ENCODE measurements around the gene DEPP1.

The DEPP1 gene

GRCh38 chr10:44930904-44931620 is 47.5 kb downstream of the DEPP1 start:
- DNase-seq: no peak

- DNase-seq: no peak
Observed at GRCh38 chr10:44929356-44930255, 49.0 kb downstream of the DEPP1 start.

DNA sequence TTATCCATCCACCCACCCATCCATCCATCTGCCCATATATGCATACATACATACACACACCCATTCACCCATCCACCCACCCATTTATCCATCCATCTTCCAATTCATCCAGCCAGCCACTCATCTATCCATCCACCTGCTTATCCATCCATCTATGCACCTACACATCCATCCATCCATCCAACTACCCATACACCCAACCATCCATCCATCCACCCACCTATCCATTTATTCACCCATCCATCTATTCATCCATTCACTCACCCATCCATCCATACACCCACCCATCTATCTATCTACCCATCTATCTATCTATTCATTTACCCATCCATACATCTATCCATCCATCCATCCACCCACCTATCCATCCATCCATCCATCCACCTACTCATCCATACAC is 50.1 kb downstream of the DEPP1 start:
- DNase-seq: no peak

DNA sequence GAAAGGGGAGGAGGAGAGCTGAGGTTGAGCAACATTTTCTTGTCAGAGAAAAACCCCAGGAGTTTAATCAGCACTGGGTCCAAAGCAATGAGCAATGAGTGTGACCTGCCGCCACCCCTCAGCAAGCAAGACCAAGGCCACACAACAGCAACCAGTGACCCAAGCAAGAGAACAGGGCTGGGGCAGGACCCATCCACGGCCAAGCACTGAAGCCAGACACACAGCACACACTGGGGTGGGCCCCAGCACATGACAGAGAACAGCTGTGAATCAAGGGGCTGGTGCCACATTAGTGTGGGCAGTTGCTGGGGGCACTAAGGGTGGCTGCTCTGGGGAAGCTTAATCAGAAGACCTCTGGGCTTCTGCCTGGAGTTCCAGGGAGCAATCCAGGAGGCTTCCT is 51.3 kb downstream of the DEPP1 start:
- DNase-seq: no peak

DNA sequence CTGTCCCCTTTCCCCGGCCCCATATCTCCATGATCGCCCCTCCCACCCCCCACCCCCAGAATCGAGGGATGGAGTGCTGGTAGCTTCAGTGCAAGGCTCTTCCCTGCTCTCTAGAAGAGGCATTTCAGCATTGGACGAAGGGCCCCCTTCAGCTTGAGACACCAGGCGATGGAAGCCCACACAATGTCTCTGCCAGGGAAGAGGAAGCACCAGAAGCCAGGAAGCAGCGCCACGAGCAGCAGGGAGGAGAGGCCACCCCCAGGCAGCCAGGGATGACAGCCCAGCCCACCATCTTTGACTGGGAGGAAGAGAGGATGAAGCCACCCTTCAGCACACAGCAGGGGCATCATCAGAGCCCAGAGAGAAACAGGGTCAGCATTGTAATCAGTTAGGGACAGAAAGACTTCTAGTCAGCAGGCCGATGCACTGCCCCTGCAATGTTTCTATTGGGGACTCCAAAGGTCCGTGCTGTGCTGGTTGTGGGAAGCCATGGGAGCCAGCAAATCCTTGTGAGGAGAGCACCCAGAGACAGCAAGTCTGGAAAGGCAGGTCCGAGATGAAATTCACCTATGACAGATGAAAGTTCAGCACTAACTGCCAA is 51.8 kb downstream of the DEPP1 start:
- DNase-seq: no peak
